ENCODE measurements around the gene ZNRD2.

The ZNRD2 gene

GRCh38 chr11:65578667-65579066, 8.4 kb downstream of the ZNRD2 start:
- TF ChIP-seq CTCF (IDR thresholded peaks at IDR 0.05) (no peak), ZFX (IDR thresholded peaks at IDR 0.05; ENCODE audit: borderline replicate concordance) (no peak)
- H3K27ac ChIP-seq = no peak overlapping the region; the same call in 1 of the 2 replicates

GRCh38 chr11:65579291-65579690, 9.0 kb downstream of the ZNRD2 start:
- H3K27ac ChIP-seq = no peak overlapping the region
- TF ChIP-seq CTCF (IDR thresholded peaks at IDR 0.05) (no peak), ZFX (IDR thresholded peaks at IDR 0.05; ENCODE audit: borderline replicate concordance) (no peak)

- H3K27ac ChIP-seq = no peak overlapping the region
Observed at GRCh38 chr11:65580031-65580692, 9.9 kb downstream of the ZNRD2 start.

GRCh38 chr11:65580756-65581155, 10.5 kb downstream of the ZNRD2 start:
- no peak overlapping the region for H3K27ac ChIP-seq
- TF ChIP-seq ZFX (IDR thresholded peaks at IDR 0.05; ENCODE audit: borderline replicate concordance) = no peak
- TF ChIP-seq CTCF (IDR thresholded peaks at IDR 0.05) = no peak

More at GRCh38 chr11:65580031-65580692, 9.9 kb downstream of the ZNRD2 start:
- TF ChIP-seq ZFX (IDR thresholded peaks at IDR 0.05; ENCODE audit: borderline replicate concordance) (no peak), CTCF (IDR thresholded peaks at IDR 0.05) (no peak)

GRCh38 chr11:65581928-65582327, 11.7 kb downstream of the ZNRD2 start:
- TF ChIP-seq CTCF (IDR thresholded peaks at IDR 0.05) = no peak
- no peak overlapping the region for H3K27ac ChIP-seq

- TF ChIP-seq ZFX (IDR thresholded peaks at IDR 0.05; ENCODE audit: borderline replicate concordance) (no peak), CTCF (IDR thresholded peaks at IDR 0.05) (no peak)
- H3K27ac ChIP-seq = no peak overlapping the region
Observed at GRCh38 chr11:65583589-65583988, 13.3 kb downstream of the ZNRD2 start.

GRCh38 chr11:65584106-65584505, 13.8 kb downstream of the ZNRD2 start:
- no peak for TF ChIP-seq ZFX (IDR thresholded peaks at IDR 0.05; ENCODE audit: borderline replicate concordance)
- no peak overlapping the region for H3K27ac ChIP-seq

GRCh38 chr11:65584723-65585171, 14.5 kb downstream of the ZNRD2 start:
- no peak overlapping the region for H3K27ac ChIP-seq
- no peak for TF ChIP-seq ZFX (IDR thresholded peaks at IDR 0.05; ENCODE audit: borderline replicate concordance)
- no peak for TF ChIP-seq CTCF (IDR thresholded peaks at IDR 0.05)
